Breast epithelium (tissue), 4 donors: ENCODE results near the gene SPARC. TPM values are rescaled to one million over a fixed set of nuclear protein-coding genes. Genes with fewer than 3 reads are reported as not detected.

Source experiments
- DNase-seq, 2 donors: peaks; one replicate each; pipeline ENCODE4 v3.0.0-alpha.2; 2019; ENCODE audit warnings: low spot score in 2 of 2
- H3K27ac ChIP-seq, 2 donors: fragments of 200-600 bp; sonication (generic) in 1 of 2; one replicate each; pipeline ENCODE4 v1.5.1; 2016 to 2019; ENCODE audit warnings: mild to moderate bottlenecking in 1 of 2
- H3K27me3 ChIP-seq, 2 donors: fragments of 200-600 bp; sonication (generic) in 1 of 2; one replicate each; pipeline versions ENCODE4 v1.5.1 to v1.6.0; 2017 to 2019; ENCODE audit warnings: control low read depth in 1 of 2, mild to moderate bottlenecking in 1 of 2
- H3K36me3 ChIP-seq: fragments of 200-600 bp; one replicate; pipeline ENCODE4 v1.5.1; 2019
- H3K4me1 ChIP-seq, 2 donors: fragments of 200-600 bp; sonication (generic); one replicate each; pipeline ENCODE4 v1.5.1; 2016 to 2019; ENCODE audit warnings: control low read depth in 1 of 2
- H3K4me3 ChIP-seq, 3 donors: fragments of 200-600 bp; sonication (generic); 1 replicate in 2 of 3; 2 replicates in 1 of 3; pipeline ENCODE4 v1.5.1; 2016 to 2019; ENCODE audit warnings: mild to moderate bottlenecking in 3 of 3, moderate library complexity in 2 of 3
- H3K9me3 ChIP-seq, 2 donors: fragments of 200-600 bp; sonication (generic) in 1 of 2; one replicate each; pipeline ENCODE4 v1.5.1; 2016 to 2019; ENCODE audit warnings: control low read depth in 1 of 2
- POLR2A ChIP-seq: fragments of 450-650 bp; IDR thresholded peaks from one replicate; pipeline ENCODE4 v1.6.1; 2016; ENCODE audit warnings: antibody characterized with exemption, mild to moderate bottlenecking, moderate library complexity
- POLR2AphosphoS5 ChIP-seq, 3 donors: sonication (generic); formaldehyde crosslinking; IDR thresholded peaks; one replicate each; pipeline ENCODE4 v1.6.1; 2017; ENCODE audit warnings: antibody characterized with exemption in 3 of 3
- intact Hi-C: fragments of 100-400 bp; cut with DNase I; formaldehyde crosslinking; loops from one replicate; pipeline ENCODE4 v1.15.1; 2023; ENCODE audit warnings: low total_unique reads
- total RNA-seq, 3 donors: library from RNA; depleted of rRNA; stranded (reverse); fragments of >200 nt; gene quantifications; one replicate each; pipeline ENCODE4 v1.1.0, GENCODE V29; 2016
- TF ChIP-seq, protein P1 (sequence below), 3 donors: fragments of 450-650 bp; IDR thresholded peaks; one replicate each; pipeline ENCODE4 v1.5.1; 2016 to 2017; ENCODE audit warnings: antibody characterized with exemption in 3 of 3, mild to moderate bottlenecking in 3 of 3, moderate library complexity in 3 of 3

SPARC gene, protein sequence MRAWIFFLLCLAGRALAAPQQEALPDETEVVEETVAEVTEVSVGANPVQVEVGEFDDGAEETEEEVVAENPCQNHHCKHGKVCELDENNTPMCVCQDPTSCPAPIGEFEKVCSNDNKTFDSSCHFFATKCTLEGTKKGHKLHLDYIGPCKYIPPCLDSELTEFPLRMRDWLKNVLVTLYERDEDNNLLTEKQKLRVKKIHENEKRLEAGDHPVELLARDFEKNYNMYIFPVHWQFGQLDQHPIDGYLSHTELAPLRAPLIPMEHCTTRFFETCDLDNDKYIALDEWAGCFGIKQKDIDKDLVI
- 1,000 to 10,000 TPM in 1 of 3 donors, 100 to 1,000 TPM in 2; 220 to 2,507 (median 295) TPM for total RNA-seq

DNA sequence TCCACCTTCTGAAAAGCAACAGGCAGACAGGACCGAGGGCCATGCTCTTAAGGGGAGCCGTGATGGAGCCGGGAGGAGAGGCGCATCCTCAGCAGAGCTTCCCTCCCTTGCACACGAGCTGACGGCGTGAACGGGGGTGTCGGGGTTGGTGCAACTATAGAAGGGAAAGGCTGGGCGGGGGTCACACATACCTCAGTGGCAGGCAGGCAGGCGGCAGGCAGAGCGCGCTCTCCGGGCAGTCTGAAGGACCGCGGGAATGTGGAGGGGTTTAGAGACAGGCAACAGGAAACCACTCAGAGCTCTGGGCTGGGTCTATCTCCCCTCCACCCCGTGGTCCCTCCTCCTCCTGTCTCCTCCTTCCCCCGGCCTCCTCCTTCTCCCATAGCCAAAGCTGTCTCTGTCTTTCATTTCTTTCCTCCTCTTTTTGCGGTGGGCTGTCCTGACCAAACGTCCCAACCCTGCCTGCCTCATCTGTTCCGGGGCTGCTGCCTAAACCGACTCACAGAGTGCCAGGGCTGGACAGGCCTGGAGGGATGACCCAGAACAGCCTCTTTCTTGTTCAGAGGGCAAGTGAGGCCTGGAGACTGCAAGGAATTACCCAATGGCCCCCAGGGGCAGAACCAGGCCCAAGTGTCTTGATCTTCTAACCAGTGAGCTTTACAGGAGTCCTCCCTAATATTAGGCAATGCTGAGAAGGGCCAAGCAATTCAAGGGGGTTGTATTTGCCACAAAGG is at the start of gene SPARC:
Gene SPARC, minus strand, starts transcription at position 242 of the 734 bp plus-strand sequence. CDS start 10,727 bp downstream, outside the sequence.
- Histone ChIP-seq H3K27me3 (no peaks in the 10 kb centered on the region), H3K36me3 (no peaks in the 10 kb centered on the region), H3K4me1 (peaks cover 12 to 17% of the 10 kb centered on the region in 2 donors), H3K9me3 (no peaks in the 10 kb centered on the region), H3K27ac (peak within 1 kb of the TSS; percentile 87 to 95), H3K4me3 (peak within 1 kb of the TSS; percentile 61 to 76 (median 74))
- DNase-seq, result peak in 1 of 2 donors; percentile 81
- intact Hi-C loops, result no loop called here
- TF ChIP-seq POLR2AphosphoS5 (IDR thresholded peaks at IDR 0.05), result peak; percentile 71 to 78 (median 77)
- TF ChIP-seq, protein P1, sequence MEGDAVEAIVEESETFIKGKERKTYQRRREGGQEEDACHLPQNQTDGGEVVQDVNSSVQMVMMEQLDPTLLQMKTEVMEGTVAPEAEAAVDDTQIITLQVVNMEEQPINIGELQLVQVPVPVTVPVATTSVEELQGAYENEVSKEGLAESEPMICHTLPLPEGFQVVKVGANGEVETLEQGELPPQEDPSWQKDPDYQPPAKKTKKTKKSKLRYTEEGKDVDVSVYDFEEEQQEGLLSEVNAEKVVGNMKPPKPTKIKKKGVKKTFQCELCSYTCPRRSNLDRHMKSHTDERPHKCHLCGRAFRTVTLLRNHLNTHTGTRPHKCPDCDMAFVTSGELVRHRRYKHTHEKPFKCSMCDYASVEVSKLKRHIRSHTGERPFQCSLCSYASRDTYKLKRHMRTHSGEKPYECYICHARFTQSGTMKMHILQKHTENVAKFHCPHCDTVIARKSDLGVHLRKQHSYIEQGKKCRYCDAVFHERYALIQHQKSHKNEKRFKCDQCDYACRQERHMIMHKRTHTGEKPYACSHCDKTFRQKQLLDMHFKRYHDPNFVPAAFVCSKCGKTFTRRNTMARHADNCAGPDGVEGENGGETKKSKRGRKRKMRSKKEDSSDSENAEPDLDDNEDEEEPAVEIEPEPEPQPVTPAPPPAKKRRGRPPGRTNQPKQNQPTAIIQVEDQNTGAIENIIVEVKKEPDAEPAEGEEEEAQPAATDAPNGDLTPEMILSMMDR (IDR thresholded peaks at IDR 0.05), result peak in 1 of 3 donors; percentile 12
- peak; percentile 73 for TF ChIP-seq POLR2A

DNA sequence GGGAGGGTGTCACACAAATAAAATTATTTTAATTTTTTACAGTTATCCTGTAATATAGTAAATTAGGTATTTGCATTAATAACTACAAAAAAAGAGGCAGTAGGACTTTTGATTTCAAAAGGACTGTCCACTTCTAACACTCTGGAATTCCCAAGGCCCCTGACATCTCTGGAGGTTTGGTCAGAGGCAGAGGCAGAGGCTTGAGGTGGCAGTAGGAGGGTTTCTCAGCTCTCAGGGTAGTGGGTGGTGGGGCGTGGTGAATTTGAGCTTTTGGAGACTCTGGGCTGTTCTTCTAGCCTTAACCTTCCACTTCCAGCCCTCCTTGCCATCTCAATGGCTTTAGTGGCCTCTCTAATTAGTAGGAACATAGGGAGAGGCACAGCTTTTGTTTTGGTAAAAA is 48.9 kb upstream of the SPARC start:
- intact Hi-C loops, result no loop called here
- Histone ChIP-seq H3K36me3 (no peaks in the 10 kb centered on the region), H3K4me3 (no peak overlapping the region)

DNA sequence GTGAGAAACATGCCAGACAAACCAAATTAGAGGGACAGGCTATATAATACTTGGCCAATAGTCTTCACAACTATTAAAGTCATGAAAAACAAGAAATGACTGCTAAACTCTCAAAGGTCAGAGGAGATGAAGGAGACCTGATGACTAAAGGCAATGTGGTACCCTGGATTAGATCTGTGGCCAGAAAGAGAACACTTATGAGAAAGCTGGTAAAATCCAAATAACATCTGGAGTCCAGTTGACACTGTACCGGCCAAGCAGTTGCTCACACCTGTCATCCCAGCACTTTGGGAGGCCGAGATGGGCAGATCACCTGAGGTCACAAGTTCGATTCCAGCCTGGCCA is 47.3 kb upstream of the SPARC start:
- TF ChIP-seq, protein P1 (IDR thresholded peaks at IDR 0.05), result no peak
- TF ChIP-seq POLR2A (no peak), POLR2AphosphoS5 (IDR thresholded peaks at IDR 0.05) (no peak)
- no peak for DNase-seq
- Histone ChIP-seq H3K4me3 (no peak overlapping the region), H3K9me3 (peaks cover 4 to 13% of the 10 kb centered on the region in 2 donors), H3K27me3 (no peaks in the 10 kb centered on the region), H3K4me1 (no peaks in the 10 kb centered on the region), H3K27ac (no peak overlapping the region), H3K36me3 (no peaks in the 10 kb centered on the region)
- intact Hi-C loops, result no loop called here

More for the DNA sequence above, 48.9 kb upstream of the SPARC start:
- Histone ChIP-seq H3K4me1 (no peaks in the 10 kb centered on the region), H3K9me3 (no peaks in the 10 kb centered on the region), H3K27ac (no peak overlapping the region), H3K27me3 (no peaks in the 10 kb centered on the region)
- TF ChIP-seq POLR2AphosphoS5 (IDR thresholded peaks at IDR 0.05), result no peak
- TF ChIP-seq, protein P1 (IDR thresholded peaks at IDR 0.05), result no peak
- TF ChIP-seq POLR2A, result no peak
- no peak for DNase-seq

DNA sequence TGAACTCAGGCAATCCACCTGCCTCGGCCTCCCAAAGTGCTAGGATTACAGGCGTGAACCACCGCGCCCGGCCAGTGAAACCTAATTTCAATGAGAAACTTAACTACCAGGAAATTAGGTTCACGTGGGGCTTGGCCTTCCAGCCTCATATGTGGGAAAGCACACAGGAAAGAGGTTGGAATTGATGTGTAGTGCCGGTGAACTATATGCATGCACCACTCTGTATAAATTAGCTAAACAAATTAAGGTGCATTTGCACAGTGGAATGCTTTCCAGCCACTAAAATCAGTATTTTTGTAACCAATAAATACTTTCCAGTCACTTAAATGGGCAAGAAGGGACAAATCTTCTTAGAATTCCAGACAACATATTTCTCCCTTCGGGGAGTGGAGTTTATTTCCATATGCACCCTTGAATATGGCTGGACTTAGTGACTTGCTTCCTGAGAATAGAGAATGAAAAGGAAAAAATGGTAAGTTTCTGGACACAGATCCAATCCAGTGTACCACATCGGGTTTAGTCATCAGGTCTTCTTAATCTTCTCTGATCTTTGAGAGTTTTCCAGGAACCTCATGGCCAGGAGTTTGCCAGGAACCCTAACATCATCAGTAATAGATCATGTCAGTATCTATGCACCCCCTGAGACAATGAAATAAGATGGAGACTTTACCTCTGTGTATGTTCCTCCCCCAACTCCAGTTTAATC is 46.8 kb upstream of the SPARC start:
- no peaks in the 10 kb centered on the region for H3K36me3 ChIP-seq
- TF ChIP-seq, protein P1 (IDR thresholded peaks at IDR 0.05), result no peak
- TF ChIP-seq POLR2A (no peak), POLR2AphosphoS5 (IDR thresholded peaks at IDR 0.05) (no peak)

More for the DNA sequence above, 46.8 kb upstream of the SPARC start:
- no peak overlapping the region for H3K4me3 ChIP-seq
- DNase-seq, result no peak
- intact Hi-C loops, result no loop called here
- peaks cover 4 to 13% of the 10 kb centered on the region in 2 donors for H3K9me3 ChIP-seq
- H3K27me3 ChIP-seq, result no peaks in the 10 kb centered on the region
- H3K27ac ChIP-seq, result no peak overlapping the region
- H3K4me1 ChIP-seq, result no peaks in the 10 kb centered on the region
